Superior temporal gyrus (tissue), 1 donor: ENCODE measurements around the gene ISLR.

ENCODE experiments used
- DNase-seq: peaks from one replicate; pipeline ENCODE4 v3.0.0-alpha.2; 2016; ENCODE audit errors: extremely low spot score

The ISLR gene

DNA sequence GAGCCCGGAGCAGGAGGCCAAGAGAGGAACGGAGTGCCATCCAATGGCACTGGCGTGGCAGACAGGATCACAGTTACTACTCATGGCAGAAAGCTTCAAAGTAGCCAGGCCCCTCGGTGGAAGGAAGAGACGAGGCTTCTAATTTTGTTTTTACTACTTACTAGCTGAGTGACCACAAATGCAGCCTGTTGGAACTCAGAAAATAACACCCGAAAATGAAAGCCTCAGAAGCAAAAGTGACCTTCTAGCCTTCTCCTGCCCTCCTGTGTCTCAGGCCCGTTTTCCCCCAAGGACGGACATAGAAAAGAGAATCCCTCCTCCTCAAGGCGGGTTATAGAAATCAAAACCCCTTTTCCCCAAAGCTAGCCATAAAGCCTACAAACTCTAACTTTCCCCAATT is 39.0 kb downstream of the ISLR start:
- no peak for DNase-seq

DNA sequence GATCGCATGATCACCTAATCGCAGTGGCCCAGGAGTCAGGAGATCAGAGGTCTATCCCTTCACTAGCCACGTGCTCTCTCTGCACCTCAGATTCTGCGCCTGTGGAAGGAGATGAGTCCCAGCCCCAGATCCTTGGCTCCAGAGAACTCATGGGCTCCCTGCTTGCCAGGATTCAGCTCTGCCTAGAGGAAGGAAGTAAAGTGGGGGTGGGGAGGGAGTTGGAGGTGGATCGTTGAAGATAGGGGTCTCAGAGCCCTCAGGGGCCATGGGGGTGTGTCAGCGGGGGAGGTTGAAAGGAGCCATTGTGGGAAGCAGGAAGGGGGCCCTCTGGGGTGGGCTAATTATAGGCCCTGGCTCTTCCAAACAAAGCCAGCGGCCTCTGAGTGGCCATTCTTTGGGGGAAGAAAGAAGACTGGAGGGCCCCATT is 40.4 kb downstream of the ISLR start:
- DNase-seq = no peak

DNA sequence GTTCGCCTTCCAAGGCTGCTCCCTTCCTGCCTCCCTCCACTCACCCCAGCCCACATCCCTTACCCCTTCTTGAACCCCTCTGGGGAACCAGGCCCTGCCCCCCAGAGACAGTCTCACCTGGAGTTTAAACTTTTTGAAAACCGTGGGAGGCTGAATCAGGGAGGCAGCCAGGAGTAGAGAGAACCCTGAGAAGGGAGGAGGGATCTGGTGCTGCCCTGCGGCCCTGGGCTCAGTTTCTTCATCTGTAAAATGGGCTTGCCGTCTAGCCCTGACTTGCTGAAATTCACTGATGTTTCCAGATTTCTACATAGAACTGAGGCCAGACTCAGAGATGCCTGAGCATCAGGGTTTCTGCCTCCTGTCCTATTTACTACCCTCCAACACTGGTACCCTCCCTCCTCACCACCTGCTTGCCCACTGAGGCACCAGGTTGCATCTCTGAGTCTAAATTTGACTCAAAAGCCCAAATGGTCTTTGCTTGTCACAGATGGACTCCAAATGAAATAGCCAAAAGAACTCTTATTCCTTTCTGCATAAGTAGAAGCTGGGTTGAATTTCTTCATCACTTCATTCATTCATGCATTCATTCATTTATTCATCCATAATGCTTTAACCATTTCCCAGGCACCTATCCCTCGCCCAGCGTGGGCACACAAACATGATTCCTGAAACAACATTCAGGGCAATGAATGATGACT is 41.0 kb downstream of the ISLR start:
- DNase-seq = no peak

DNA sequence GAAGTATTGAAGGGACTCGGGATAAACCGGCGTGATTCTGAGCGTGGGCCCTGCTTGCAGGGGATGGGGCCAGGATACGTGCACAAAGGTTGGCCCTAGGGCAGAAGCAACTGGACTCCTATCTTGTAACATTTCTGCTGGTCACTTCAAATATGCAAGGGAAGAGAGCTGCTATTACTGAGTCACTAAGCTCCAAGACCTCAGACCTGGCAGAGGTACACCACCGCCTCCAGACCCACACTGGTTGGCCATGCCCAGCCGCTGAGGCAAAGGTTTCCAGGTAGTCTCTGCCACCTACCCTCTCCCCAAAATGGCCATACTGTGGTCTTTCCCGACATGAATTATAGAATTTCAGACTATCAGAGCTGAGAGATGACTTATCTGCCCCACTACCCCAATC is 42.4 kb downstream of the ISLR start:
- no peak for DNase-seq

DNA sequence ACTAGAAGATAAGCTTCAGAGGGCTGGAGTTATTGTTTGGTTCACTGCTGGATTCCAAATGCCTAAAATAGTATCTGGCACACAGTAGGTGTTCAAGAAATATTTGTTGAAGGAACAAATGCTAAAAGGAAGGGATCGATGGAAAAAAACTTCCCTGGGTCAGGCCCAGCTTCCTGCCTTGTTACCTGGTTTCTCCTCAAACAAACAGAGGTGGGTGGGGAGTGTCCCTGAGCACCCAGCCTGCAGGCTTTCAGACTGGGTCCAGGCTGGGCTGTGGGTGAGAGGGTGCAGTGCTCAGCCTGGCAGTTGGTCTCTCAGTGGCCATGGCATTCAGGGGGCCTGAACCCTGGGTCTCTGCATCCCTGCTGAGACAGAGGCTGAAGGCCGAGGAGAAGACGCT is 43.4 kb downstream of the ISLR start:
- DNase-seq = no peak

DNA sequence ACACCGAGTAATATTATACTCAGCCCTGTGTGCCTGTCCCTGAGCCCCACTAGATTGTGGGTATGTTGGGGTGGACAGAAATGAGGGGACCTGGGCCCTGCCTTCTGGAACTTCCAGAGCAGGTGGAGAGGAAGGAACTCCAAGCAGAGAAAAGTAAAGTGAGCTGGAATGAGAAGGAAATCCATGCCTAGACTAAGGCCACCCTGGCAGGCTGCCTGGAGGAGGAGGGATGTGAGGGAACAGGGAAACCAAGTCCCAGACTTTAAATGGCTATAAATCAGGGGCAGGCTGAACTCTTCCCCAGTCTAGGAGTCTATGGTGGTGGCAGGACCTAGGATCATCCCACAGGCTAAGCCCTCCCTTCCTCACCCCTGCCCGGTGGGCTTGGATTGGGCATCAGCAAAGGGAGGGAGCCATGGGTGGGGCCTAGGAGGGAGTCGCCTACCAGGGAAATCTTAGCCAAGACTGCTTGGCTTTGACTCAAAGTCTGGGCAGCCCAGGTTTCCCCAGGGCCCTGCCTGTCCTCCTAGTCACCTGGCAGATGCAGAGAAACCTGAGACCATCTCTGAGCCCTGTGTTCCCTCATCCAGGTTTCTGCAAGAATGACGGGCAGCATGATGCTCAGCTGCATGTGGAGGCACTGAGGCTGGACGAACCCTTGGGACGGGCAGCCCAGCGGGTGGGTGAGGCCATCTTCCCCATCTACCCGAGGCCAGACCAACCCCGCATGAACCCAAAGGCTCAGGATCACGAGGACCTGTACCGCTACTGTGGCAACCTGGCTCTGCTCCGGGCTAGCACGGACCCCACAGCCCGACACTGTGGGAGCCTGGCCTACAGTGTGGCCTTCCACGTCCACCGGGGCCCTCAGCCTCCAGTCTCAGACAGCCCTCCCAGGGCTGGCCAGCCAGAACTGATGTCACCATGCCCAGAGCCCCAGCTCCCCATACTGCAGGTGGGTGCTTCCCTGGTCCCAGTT is 44.7 kb downstream of the ISLR start:
- DNase-seq = no peak

DNA sequence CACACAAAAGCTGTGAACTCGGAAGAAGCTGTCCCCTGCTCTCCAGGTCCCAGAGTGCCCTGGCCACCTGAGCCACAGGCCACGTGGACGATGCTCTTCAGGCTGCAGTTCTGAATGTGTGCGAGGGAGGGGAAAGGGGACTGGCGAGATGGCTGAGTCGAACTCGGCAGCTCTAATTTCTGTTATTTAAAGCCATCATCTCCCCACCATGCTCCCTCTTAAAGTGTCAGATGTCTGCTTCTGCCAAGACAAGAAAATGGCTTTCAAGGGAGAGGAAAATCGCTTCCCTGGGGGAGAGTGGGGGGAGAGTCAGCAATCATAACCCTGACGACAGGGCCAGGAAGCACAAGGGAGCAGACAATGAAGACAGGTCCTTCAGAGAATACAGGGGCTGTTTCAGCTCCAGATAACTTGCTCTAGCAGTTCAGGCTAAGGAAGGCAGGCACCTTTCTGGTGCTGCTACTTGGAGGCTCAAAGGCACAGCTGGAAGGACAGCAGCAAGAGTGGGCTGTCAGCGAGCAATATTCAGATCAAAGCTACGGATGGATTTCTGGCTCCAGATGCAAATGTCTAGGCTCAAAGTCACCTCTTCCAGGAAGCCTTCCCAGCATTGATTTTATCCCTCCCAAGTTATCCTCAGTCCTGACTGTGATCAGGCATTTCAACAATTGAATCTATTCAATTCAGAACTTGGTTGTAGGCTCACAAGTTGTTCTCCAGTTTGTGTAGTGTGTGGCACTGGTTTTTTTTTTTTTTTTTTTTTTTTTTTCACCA is 47.2 kb downstream of the ISLR start:
- DNase-seq = no peak

DNA sequence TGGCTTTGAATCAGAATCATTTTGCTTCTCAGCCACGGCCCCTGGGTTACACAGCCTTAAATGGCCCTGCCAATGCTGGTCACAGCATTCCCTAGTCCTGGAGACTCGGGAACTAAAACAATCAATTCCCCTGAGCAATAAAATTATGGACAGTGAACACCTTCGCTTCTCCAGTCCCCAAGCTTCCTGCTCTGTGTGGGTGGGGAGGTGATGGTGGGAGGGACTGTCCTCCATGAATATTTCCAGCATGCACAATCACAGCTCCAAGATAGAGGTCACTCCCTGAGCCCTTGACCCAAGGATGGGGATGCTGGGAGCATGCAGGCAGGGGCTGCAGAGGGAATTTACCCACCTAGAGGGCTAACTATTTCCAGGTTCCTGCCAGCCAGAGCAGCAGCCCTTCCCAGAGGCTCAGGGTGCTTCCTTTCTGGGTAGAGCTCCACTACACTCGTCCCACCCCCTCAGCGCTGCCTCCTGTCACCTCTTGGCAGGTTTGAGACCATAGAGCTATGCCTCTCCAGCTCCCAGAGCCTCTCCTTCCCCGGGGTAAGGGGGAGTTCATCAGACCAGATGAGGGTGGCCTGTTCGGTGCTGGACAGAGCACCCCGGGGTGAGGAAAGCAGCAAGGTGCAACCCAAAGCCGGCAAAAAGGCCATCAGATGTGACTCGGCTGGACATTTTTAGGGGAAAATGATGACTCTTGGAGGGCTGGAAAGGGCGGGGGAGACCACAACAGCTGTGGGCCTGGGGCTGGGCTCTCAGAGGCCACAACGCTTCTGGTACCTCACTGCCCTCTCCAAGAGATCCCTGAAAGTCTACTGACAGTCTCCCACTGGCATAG is 48.1 kb downstream of the ISLR start:
- no peak for DNase-seq

DNA sequence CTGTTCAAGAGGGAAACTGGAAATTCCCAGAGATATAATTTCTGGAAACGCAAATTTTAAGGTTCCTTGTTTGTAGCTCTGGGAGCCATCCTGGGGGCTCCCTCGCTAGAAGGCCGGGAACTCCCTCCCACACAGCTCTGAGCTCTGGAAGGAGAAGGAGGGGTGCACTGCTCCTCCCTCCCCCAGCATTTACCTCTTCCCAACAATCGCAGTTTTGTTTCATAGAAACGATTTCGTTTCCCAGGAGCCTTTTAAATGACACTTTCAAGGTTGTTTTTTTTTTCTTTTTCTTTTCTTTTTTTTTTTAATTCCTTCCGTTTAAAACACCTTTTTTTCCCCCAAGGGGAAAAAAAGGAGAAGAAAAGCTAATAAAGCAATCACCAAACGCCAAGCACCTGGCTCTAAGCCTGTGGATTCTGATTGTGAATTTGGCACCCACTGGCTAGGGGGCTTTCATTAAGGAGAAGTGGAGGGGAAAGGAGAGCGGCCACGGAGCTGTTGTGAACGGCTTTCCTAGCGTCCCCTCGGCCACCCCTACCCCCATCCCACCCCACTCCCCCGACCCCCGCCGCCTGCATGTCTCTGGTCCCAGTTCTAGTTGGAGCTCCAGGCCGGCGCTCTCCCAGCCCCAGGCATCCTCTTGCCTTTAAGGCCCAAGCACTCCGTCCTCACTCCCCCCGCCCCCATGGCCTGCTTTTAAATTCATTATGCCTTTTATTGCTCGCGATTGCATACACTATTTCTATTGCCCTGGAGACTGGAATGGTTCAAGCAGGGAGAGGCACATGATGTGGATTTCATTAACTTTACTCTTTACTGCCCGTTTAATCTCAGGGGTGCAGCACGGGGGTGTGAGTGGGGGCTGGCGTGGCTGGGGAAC is 49.0 kb downstream of the ISLR start:
- DNase-seq = no peak

DNA sequence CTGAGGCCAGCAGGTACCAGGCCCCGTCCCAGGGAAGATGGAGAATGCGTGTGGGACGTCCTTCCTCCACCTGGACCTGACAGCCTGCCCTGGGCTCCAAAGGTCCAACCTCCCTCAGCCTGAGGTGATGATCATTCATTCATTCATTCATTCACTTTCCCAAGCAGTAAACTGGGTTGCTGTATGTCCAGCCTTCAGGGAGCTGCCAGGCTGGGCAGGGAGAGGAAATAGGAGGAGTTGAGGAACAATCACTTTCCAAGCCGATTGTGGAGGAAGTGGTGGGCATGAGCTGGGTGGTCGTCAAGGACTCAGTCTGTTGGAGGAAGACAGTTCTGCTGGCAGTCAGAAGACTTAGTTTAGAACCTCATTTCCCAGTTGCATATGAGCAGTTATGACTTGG is 52.4 kb downstream of the ISLR start:
- DNase-seq = no peak
